ENCODE measurements around the gene SORCS1.

The SORCS1 gene

DNA sequence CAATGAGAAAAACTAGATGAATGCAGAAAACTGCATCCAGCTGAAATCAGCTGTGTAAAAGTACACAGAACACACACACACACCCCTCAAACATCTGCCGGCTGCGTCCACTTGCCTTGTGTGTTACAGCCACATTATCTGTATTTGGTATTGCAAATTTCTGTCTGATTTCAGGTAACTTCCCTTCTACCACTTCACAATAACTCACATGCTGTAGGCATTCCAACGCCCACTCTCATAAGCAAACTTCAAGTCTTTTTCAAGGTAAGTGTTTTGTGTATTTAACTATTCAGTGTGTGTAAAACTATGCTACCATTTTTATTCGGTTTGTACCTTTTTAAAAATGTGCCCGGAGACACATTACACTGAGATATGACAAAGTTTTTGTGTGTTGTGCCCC, 594.2 kb downstream of the SORCS1 start:
- no peak for DNase-seq

DNA sequence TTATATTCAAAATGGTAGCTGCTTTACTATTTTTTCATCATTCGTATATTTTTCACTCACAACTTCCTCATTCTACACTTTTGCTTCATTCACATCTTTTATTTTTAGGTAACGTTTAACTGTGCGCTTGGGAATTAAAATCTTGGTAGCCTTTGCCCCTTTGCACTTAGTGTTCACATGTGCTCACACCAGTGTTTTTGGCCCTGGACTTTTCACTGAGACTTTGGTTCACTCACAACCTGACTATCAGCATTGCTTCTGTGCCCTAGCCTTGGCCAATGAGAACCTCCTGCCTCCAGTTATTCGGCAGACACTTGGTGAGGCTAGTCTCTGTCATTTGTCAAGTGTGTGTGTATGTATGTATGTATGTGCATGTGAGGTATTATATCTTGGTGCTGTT, 596.9 kb downstream of the SORCS1 start:
- no peak for DNase-seq

DNA sequence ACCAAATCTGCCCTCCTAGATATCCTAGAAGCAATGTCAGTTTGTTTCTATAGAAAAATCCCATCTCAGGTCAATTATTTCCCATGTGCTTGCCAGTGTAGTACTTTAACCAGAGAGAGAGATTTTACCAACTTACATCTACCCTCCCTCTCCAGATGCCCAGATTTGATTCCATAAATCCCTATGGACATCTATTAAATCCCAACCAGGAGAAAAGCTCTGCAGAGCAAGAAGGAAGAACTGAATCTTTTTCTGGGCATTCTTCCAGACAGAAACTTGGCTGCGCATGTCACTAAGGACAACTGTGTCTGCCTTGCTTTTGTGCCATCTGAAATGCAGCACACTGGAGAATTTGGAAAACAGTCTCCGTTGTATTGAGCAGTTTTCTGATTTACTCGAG, 597.6 kb downstream of the SORCS1 start:
- no peak for DNase-seq

DNA sequence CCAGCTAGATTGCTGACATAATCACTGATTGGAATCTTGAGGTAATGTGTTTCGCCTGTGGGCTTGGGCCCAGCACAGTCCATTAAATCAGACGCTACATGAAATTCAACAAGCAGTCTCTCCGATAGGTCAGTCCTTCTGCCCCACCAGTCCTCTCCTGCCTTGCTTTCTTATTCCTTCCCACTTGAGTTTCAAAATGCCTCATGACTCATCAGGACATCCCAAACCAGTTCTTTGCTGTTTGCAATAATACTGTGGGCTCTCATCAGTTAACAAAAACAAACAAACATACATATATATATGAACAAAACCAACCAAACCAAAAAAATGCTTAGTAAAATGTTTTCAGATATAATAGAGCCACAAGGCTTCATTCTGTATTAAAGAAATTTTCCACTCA, 599.0 kb downstream of the SORCS1 start:
- no peak for DNase-seq

DNA sequence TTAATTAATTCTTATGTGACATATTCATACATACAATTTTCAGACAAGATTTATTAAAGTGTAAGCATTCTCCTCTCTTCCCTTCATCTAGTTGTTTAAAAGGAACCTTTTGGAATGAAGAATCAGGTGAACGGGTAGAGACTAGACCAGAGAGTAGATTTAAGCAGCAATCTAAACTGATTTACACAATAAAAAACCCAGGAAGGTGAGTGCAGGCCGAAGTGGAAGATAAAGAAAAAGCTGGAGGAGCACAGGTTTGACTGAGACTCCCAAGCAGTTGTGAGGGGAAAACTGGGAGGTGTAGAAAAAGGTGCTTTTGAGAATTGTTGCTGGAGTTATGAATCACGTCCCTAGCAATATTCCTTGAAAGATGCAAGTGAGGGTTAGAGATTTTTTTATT, 601.1 kb downstream of the SORCS1 start:
- no peak for DNase-seq

DNA sequence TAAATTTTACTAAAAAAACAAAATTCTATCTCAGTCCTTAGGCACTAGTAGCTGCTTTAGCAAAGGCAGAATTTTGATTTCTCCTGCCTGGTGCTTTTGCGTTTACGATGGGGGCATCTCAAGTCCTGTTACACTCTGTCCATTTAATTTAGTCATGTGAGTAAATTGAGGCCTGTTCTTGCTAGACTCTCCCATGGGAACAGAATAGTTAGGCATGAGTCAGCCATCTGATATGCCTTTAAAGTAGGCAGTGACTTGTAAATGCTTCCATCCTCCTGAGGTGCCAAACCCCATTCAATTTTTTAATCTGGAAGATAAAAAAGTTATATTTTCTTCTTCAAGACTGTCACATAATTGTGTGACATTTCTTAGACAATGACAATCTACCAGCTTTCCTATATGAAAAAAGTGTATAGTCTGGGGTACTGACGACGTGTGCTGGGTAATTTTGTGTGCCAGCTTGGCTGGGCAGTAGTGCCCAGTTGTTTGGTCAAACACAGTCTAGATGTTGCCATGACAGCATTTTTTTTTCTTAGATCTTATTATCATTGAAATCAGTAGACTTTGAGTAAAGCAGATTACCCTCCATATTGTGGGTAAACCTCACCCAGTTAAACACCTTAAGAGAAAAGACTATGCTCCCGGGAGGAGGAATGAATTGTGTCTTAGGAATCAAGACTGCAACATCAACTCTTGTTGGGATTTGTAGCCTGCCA, 603.4 kb downstream of the SORCS1 start:
- DNase-seq, result no peak

DNA sequence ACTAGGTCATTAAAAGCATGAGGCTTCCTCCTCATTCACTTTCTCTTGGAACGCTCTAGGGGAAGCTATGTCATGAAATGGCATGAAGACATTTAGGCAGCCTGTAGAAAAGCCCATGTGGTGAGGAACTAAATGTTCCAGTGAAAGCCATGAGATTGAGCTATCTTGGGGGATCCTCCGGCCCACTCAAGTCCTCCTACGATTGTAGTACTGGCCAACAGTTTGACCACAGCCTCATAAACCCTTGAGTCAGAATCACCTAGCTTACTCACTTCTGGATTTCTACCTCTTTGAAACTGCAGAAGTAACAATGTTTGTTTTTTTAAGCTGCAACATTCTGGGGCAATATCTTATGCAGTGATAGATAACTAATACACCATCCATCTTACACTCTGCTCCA, 605.1 kb downstream of the SORCS1 start:
- no peak for DNase-seq

DNA sequence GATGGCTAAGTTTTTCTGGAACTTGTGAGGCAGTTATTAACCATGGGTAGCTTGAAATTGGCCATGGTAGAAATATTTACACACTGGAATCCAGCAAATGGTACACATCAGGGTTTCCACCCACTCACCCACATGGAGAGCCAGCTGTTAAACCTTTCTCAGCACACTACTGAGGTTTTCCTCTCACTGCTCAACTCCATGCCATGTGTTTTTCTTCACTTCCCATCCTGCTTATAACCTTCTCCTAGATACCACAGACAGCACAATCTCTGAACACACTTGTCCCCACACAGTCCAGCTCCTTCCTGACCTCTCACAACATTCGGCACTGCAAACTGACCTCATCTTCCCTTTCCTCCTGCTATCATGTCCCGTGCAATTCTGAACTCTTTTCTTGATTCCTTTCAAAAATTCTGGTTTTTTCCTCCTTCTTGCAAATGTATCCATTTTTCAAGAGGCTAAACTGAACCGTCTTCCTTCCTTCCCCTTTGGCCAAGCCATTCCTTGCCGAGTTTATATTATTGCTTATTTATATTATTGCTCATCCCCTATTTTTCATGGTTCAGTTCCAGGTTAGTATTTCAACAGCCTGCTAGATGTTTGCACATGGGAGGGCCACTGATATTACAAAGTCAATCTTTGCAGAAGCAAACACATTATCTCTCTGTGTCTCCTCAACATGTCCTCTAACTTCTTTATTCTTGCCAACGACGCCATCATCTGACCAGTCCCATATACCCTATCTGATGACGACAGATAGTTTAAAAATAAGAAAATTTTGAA, 606.4 kb downstream of the SORCS1 start:
- DNase-seq, result no peak

DNA sequence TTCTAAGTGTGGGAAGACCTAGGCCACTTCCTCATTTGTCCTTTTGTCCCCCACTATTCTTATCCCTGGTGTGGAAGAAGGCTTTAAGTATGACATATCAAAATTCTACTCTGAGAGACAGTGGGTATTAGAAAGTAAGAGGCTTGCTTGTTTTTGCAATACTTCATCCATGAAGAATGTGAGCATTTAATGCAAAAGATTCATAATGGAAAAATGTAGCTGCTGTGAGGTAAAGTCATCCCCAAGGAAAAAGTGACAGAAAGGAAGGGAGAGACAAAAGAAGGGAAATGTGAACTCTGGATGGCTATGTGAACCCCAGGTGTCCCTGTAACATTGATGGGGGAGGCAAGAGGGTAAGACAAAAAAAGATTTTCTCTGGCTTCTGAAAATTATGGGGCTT, 607.5 kb downstream of the SORCS1 start:
- DNase-seq, result no peak

DNA sequence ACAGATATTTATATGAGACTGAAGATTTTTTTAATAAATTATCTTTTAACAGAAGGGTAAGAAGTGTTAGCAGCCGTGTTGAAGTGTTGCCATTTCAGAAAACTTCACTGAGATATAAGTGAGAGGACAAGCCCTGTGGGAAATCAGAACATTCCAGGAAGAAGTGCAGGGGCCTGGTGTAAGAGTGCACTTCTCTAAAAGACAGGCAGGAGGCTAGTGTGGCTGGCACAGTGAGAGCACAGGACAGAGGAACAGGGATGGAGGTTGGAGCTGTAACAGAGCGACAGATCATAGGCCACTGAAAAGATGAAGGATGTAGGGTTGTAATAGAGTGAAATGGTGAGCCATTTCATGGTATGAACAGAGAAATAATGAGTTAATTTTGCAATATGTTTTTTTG, 608.9 kb downstream of the SORCS1 start:
- no peak for DNase-seq

DNA sequence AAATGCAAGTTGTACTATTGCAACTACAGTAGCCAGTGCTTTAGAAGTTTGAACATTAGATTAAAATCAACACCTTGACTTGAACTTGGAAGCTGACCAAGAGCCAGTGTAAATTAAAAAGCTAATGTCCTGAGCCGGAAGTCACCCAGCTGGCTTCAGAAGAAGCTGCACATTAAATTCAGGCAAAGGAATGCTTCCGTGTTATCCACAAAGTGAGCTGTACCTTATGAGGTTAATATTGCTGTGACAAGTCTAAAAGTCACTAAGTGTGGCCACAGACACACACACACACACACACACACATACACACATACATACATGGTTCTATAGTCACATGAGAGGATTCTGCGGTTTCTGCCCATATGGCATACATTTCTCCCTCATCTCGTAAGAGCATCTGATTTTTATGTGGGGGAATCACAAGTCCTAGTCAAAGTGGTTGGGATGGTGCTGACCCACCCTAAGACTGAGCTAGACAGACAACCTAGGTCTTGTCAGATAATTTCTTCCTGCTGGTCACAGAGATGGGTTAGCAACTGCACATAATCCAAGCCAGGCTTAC, 612.9 kb downstream of the SORCS1 start:
- DNase-seq, result no peak

DNA sequence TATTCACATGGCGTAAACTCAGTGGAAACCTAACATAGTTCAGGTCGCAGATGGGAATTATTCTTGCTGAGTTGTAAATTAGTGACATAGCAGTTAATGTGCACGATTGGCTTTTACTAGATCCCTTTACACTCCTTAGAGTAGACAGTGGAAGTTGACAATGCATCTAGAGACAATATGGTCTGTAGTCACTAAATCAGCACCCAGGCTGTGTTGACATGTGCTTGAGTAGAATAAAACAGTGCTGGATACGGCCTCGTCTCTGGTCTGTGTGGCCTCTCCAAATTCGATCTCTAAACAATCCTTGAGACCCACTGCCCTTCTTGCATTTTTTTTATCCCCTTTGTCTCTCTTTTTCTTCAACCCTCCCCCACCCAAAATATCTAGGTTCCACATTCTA, 615.7 kb downstream of the SORCS1 start:
- DNase-seq, result no peak

DNA sequence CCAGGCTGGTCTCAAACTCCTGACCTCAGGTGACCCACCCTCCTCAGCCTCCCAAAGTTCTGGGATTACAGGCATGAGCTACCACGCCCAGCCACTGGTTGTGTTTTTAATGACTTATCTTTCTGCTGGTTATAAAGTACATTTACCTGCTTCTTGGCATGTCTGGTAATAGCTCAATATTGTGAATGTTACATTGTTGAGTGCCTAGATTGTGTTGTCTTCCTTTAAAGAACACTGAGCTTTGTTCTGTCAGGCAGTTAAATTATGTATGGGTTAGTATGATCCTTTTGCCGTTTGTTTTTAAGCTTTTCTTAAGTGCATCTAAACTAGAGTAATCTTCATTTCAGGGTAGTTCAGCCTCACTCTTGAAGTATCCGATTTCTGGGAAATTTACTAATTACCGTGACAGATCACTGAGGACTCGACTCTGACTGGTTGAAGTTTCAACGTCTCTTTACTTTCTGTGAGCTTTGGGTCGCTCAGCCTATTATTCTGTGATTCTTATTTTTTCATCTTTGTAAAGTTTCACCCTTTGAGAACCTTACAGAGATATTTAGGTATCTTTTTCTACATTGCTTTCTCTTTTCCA, 617.4 kb downstream of the SORCS1 start:
- no peak for DNase-seq

DNA sequence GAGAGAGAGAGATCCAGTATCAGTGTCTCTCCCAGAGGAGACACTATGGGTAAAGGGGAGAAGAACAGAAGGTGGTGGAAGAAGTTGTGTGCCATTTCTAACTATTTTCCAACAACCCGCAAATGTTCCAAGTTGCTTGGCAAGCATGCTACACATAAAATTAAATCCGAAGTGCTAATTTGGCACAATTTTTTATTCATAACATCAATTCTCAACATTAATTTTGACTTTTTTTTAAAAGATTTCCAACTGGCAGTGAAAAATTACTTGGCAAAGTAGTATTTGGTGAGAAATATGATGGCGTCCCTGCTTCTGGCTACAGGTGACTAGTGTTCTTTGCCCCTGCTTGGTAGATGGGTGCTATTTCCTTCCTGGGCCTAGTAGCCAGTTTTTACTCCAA, 622.0 kb downstream of the SORCS1 start:
- no peak for DNase-seq

DNA sequence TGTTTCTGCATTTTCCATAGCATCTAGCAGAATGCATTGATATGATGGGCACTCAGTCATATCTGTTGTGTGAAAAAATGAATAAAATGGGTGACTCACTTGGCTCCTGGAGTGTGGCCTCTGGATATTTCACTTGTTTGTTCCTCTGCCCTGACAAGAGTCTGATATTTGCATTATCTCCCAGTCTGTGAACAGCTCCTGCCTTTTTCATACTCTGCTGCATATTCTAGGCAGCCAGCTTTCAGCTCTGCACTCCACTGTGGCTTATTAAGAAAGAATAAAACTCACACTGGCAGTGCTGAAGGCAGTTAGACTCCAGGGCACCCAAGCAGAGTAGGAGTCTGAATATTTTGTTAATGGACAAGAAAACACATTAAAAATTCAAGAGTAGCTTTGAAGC, 623.9 kb downstream of the SORCS1 start:
- no peak for DNase-seq

DNA sequence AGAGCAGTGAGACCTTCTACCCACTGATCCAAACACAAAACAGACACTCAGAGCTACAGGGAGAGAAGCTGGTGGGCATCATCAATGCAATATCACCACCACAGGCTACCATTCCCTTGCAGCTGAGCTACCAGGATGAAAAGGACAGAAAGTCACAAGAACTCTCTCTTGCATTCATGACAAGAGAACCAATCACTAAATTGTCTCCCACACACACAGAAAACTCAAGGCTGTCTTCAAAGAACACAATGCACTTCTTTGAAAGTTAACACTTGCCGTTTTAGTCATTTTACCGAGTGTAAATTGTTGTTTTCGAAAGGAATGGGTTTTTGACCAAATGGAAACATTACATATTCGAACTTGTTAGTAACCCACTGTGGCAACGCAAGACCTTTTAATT, 626.6 kb downstream of the SORCS1 start:
- DNase-seq, result no peak

DNA sequence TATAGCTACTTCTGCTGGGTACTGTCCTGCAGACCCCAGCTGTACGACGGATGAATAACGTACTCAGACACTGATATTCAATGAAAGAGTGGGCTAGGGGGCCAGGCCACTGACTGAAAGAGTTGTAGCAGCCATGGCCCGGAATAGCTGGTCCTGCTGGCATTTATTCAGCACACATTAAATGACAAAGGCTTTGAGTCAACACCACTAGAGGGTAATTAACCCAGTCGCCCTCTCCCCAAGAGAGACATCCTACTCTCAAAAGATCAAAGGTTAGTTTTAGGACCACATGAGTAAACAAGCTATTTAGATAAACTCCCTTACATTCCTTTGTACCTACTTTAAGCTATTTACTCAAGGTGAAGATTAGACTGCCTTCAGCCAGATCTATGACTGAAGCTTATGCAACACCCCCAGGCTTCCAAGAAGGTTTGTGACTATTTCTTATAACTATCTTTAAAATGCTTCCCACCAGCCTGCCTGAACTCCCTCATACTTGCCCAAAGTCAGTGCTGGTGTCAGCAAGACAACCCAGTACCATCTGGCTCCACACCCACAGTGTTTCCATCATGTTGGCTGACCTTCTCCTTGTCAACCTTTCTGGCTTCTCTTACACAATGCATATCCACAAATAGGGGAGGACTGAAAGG, 629.1 kb downstream of the SORCS1 start:
- DNase-seq, result no peak

DNA sequence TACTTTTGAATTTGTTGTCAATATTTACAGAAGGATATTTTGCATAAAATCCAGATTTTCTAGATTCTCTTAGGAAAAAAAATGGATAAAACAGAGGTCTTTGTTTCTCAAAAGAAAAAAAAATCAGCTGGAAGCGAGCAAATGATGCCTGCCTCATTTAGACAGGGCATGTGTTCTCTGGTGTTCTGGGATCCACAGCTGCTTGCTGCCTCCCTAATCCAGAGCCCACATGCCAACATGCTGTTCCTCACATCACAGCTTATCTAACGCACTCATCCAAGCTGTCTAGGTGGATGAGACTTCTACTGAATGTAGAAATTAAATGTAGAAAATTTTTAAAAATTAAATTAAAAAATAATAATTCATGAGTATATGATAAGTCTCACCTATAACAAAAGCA, 630.1 kb downstream of the SORCS1 start:
- DNase-seq, result no peak

DNA sequence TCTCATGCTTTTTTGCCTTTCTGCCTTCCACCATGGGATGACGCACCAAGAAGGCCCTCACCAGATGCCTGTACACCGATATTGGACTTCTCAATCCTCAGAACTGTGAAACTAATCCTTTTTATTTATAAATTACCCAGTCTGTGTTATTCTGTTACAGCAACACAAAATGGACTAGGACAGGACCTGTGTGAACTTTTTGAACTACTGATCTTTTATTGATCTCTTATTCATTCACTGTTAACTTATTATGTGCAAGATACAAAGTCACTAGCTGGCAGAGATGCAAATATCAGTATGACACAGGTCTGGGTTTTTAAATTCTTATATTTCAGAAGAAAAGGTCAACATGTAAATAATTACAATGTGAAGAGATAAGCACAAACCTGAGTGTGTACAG, 635.8 kb downstream of the SORCS1 start:
- DNase-seq, result no peak

DNA sequence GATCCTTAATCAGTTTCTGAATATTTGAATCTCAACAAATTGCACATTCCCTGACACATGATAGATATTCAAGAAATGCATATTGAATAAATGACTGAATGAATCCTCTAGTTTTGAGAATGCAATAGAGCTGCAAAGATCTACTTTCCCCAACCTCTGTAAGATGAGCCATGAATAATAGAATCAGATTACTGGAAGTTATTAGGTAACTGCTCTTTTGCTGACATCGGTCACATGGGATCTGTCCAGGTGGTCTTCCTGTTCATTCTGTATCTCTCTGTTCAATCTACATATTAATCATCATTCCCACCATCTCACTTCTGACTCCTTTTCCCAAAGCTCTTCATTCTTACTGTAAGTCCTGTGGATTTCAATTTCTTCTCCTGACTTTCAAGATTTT, 638.7 kb downstream of the SORCS1 start:
- DNase-seq, result no peak
